Nephron progenitor cell (in vitro differentiated cells): ENCODE results near the gene PHKB.
"Not testable (repeated sequence)": the region's sequence is repeated elsewhere in the genome, so short reads cannot be mapped to it uniquely, and the experiment has no call there.

Experiments
- DNase-seq: peaks from one replicate; pipeline ENCODE4 v3.0.0; 2021
- H3K27ac Mint-ChIP-seq: 2 replicates; pipeline ENCODE4 v1.8.0; 2021; ENCODE audit warnings: mild to moderate bottlenecking, moderate library complexity, mixed read lengths
- H3K27me3 Mint-ChIP-seq: 2 replicates; pipeline ENCODE4 v1.8.0; 2021; ENCODE audit warnings: mild to moderate bottlenecking, low read depth, mixed read lengths; ENCODE audit not compliant: poor library complexity
- H3K36me3 Mint-ChIP-seq: 2 replicates; pipeline ENCODE4 v1.8.0; 2021; ENCODE audit warnings: low read depth, mixed read lengths
- H3K4me1 Mint-ChIP-seq: 2 replicates; pipeline ENCODE4 v1.8.0; 2021; ENCODE audit warnings: mixed read lengths
- H3K4me3 Mint-ChIP-seq: 2 replicates; pipeline ENCODE4 v1.8.0; 2021; ENCODE audit warnings: mild to moderate bottlenecking, moderate library complexity, mixed read lengths
- H3K9me3 Mint-ChIP-seq: 2 replicates; pipeline ENCODE4 v1.8.0; 2021; ENCODE audit warnings: mild to moderate bottlenecking, moderate library complexity, mixed read lengths
- CTCF ChIP-seq: fragments of 200-600 bp; sonication (generic); IDR thresholded peaks from 2 replicates; pipeline ENCODE4 v1.5.0; 2021; ENCODE audit warnings: antibody characterized with exemption

PHKB gene

GRCh38 chr16:47460359-47460710 is 796 bp upstream of the PHKB start:
- H3K27ac Mint-ChIP-seq: peak overlapping the region; percentile 99
- no peaks in the 10 kb centered on the region for H3K27me3 Mint-ChIP-seq
- peaks cover 36% of the 10 kb centered on the region for H3K4me1 Mint-ChIP-seq
- H3K4me3 Mint-ChIP-seq: peak overlapping the region; percentile 99
- peaks cover 16% of the 10 kb centered on the region for H3K36me3 Mint-ChIP-seq
- no peak for TF ChIP-seq CTCF
- DNase-seq: no peak
- H3K9me3 Mint-ChIP-seq: no peaks in the 10 kb centered on the region

GRCh38 chr16:47461598-47462266 is 601 bp downstream of the PHKB start:
- peaks cover 10% of the 10 kb centered on the region for H3K36me3 Mint-ChIP-seq
- H3K27ac Mint-ChIP-seq: peak overlapping the region; percentile 99
- no peak for TF ChIP-seq CTCF
- DNase-seq: peak; percentile 31
- H3K9me3 Mint-ChIP-seq: no peaks in the 10 kb centered on the region
- H3K4me1 Mint-ChIP-seq: peaks cover 36% of the 10 kb centered on the region
- H3K27me3 Mint-ChIP-seq: no peaks in the 10 kb centered on the region
- peak overlapping the region; percentile 99 for H3K4me3 Mint-ChIP-seq

GRCh38 chr16:47463771-47464624 is 2.9 kb downstream of the PHKB start:
- Mint-ChIP-seq H3K36me3 (no peaks in the 10 kb centered on the region), H3K4me3 (peak overlapping the region; percentile 19), H3K9me3 (no peaks in the 10 kb centered on the region), H3K27ac (peak overlapping the region; percentile 6), H3K4me1 (peaks cover 35% of the 10 kb centered on the region), H3K27me3 (no peaks in the 10 kb centered on the region)
- no peak for TF ChIP-seq CTCF
- DNase-seq: no peak

GRCh38 chr16:47465919-47466630 is 4.9 kb downstream of the PHKB start:
- no peaks in the 10 kb centered on the region for H3K27me3 Mint-ChIP-seq
- no peak for DNase-seq
- no peak overlapping the region for H3K4me3 Mint-ChIP-seq
- TF ChIP-seq CTCF: no peak
- H3K4me1 Mint-ChIP-seq: peaks cover 21% of the 10 kb centered on the region
- H3K36me3 Mint-ChIP-seq: peaks cover 6% of the 10 kb centered on the region
- no peaks in the 10 kb centered on the region for H3K9me3 Mint-ChIP-seq
- H3K27ac Mint-ChIP-seq: no peak overlapping the region

- Mint-ChIP-seq H3K27me3 (no peaks in the 10 kb centered on the region), H3K36me3 (peaks cover 9% of the 10 kb centered on the region), H3K4me1 (peaks cover 13% of the 10 kb centered on the region), H3K27ac (no peak overlapping the region), H3K4me3 (no peak overlapping the region), H3K9me3 (no peaks in the 10 kb centered on the region)
- DNase-seq: no peak
- no peak for TF ChIP-seq CTCF
Measured at GRCh38 chr16:47467501-47467900, 6.4 kb downstream of the PHKB start.

- H3K9me3 Mint-ChIP-seq, DNase-seq, H3K4me3 Mint-ChIP-seq, H3K27me3 Mint-ChIP-seq, H3K27ac Mint-ChIP-seq, H3K36me3 Mint-ChIP-seq, H3K4me1 Mint-ChIP-seq: not testable (repeated sequence)
Measured at GRCh38 chr16:47468070-47468689, 7.0 kb downstream of the PHKB start.
